Neural cell (in vitro differentiated cells): Measurements from ENCODE around the gene EYA2.

Experiments used
- CTCF ChIP-seq: fragments of 450-650 bp; IDR thresholded peaks from 2 replicates; pipeline ENCODE4 v1.5.1; 2014; ENCODE audit warnings: antibody characterized with exemption, mild to moderate bottlenecking, moderate library complexity; ENCODE audit not compliant: poor library complexity, severe bottlenecking
- EP300 ChIP-seq: fragments of 450-650 bp; conservative IDR thresholded peaks from 2 replicates; pipeline ENCODE4 v1.6.1; 2014; ENCODE audit warnings: antibody characterized with exemption, mild to moderate bottlenecking, moderate library complexity; ENCODE audit not compliant: poor library complexity, severe bottlenecking
- EZH2 ChIP-seq: fragments of 200-600, 300-800 bp; shearing (Covaris generic), sonication (generic); IDR thresholded peaks from 2 replicates; pipeline ENCODE4 v1.6.1; 2014; ENCODE audit warnings: antibody characterized with exemption, low read length, borderline replicate concordance, mild to moderate bottlenecking; ENCODE audit not compliant: insufficient read depth, poor library complexity, severe bottlenecking
- MXI1 ChIP-seq: fragments of 450-650 bp; conservative IDR thresholded peaks from 2 replicates; pipeline ENCODE4 v1.6.1; 2014; ENCODE audit warnings: antibody characterized with exemption, mild to moderate bottlenecking; ENCODE audit not compliant: poor library complexity, severe bottlenecking
- POLR2AphosphoS5 ChIP-seq: IDR thresholded peaks from 2 replicates; pipeline ENCODE4 v1.6.1; 2012
- REST ChIP-seq: IDR thresholded peaks from 2 replicates; pipeline ENCODE4 v1.6.1; 2012; ENCODE audit warnings: borderline replicate concordance

GRCh38 chr20:46959081-46959692 lies 64.5 kb downstream of the EYA2 start:
- no peak for TF ChIP-seq REST
- no peak for TF ChIP-seq EP300
- TF ChIP-seq CTCF, result no peak
- no peak for TF ChIP-seq MXI1
- no peak for TF ChIP-seq EZH2
- TF ChIP-seq POLR2AphosphoS5, result no peak
